ENCODE data around the gene KRT24.

Gene KRT24

GRCh38 chr17:40659911-40660310, 43.6 kb downstream of the KRT24 start:
- TF ChIP-seq, protein P1, sequence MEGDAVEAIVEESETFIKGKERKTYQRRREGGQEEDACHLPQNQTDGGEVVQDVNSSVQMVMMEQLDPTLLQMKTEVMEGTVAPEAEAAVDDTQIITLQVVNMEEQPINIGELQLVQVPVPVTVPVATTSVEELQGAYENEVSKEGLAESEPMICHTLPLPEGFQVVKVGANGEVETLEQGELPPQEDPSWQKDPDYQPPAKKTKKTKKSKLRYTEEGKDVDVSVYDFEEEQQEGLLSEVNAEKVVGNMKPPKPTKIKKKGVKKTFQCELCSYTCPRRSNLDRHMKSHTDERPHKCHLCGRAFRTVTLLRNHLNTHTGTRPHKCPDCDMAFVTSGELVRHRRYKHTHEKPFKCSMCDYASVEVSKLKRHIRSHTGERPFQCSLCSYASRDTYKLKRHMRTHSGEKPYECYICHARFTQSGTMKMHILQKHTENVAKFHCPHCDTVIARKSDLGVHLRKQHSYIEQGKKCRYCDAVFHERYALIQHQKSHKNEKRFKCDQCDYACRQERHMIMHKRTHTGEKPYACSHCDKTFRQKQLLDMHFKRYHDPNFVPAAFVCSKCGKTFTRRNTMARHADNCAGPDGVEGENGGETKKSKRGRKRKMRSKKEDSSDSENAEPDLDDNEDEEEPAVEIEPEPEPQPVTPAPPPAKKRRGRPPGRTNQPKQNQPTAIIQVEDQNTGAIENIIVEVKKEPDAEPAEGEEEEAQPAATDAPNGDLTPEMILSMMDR (IDR thresholded peaks at IDR 0.05; ENCODE audit: low read depth, low read length, missing control alignments) = no peak
- H3K27ac ChIP-seq = no peak overlapping the region
- H3K4me3 ChIP-seq (ENCODE audit: low read depth, low read length) = no peak overlapping the region
- DNase-seq = no peak
- H3K36me3 ChIP-seq (replicated peaks) = no peaks in the 10 kb centered on the region
- peaks cover 17% of the 10 kb centered on the region for H3K27me3 ChIP-seq (replicated peaks)
- in situ Hi-C loops (cut with HindIII; ENCODE audit: low pct_ligation_motif_present, low sequenced_read_pairs) = no loop called here

DNA sequence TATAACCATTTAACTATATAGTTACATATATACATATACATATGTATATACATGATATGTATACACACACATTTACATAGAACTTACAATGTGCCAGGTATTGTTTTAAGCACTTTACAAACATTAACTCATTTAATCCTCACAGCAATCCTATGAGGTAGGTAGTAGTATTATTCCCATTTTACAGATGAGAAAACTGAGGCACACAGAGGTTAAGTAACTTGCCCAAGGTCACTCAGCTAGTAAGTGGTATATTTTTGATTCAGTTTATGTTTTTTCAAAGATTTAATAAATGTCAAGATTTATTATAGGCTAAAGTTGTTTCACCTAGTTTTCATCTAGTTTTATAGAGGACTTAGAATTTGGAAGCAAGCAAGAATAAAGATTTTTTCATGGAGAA, 45.2 kb downstream of the KRT24 start:
- in situ Hi-C loops (cut with HindIII; ENCODE audit: low pct_ligation_motif_present, low sequenced_read_pairs) = no loop called here
- H3K27ac ChIP-seq = no peak overlapping the region
- no peak overlapping the region for H3K4me3 ChIP-seq (ENCODE audit: low read depth, low read length)
- TF ChIP-seq, protein P1 (IDR thresholded peaks at IDR 0.05; ENCODE audit: low read depth, low read length, missing control alignments) = no peak
- peaks cover 7% of the 10 kb centered on the region for H3K27me3 ChIP-seq (replicated peaks)
- H3K36me3 ChIP-seq (replicated peaks) = no peaks in the 10 kb centered on the region
- DNase-seq = no peak

DNA sequence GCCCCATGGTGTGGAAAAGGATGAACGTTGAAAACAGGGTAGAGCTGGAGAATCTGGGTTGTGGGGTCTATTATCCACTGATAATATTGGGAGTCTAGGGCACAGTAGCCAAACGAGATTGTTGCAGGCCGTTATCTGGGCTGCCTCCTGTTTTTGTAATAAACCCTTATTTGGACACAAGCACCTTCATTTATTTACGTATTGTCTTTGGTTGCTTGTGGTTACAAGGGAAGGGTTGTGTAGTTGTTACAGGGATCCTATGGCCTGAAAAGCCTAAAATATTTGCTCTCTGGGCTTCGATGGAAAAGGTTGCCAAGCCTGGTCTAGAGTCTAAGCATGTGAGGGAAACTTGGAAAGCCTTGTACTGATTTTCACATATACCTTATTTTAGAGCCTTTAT, 51.6 kb downstream of the KRT24 start:
- no peak for DNase-seq
- TF ChIP-seq, protein P1 (IDR thresholded peaks at IDR 0.05; ENCODE audit: low read depth, low read length, missing control alignments) = no peak
- Histone ChIP-seq H3K27ac (no peak overlapping the region), H3K4me3 (ENCODE audit: low read depth, low read length) (no peak overlapping the region), H3K27me3 (replicated peaks) (no peaks in the 10 kb centered on the region), H3K36me3 (replicated peaks) (no peaks in the 10 kb centered on the region)
- in situ Hi-C loops (cut with HindIII; ENCODE audit: low pct_ligation_motif_present, low sequenced_read_pairs) = no loop called here

- in situ Hi-C loops (cut with HindIII; ENCODE audit: low pct_ligation_motif_present, low sequenced_read_pairs) = no loop called here
- DNase-seq = peak; percentile 8
- TF ChIP-seq, protein P1 (IDR thresholded peaks at IDR 0.05; ENCODE audit: low read depth, low read length, missing control alignments) = no peak
- peak overlapping the region; percentile 89 for H3K4me3 ChIP-seq (ENCODE audit: low read depth, low read length)
- H3K27me3 ChIP-seq (replicated peaks) = no peaks in the 10 kb centered on the region
- peak overlapping the region; percentile 97 for H3K27ac ChIP-seq
- H3K36me3 ChIP-seq (replicated peaks) = no peaks in the 10 kb centered on the region
Measured at GRCh38 chr17:40648384-40648968, 55.1 kb downstream of the KRT24 start.

All from brain microvascular endothelial cell (primary cell).